ENCODE results near the gene PRICKLE2. TPM values are rescaled to one million over a fixed set of nuclear protein-coding genes. Genes with fewer than 3 reads are reported as not detected.

PRICKLE2 gene
- total and polyA plus RNA-seq, 2 donors (not counting 3 experiments of a cell fraction or from before 2014, with no cell fraction given): 3.0 to 7.1 TPM

- no peaks in the 10 kb centered on the region for H3K9me1 ChIP-seq (replicated peaks; ENCODE audit: control insufficient read depth, extremely low read depth, insufficient read depth, low read length)
- no peak overlapping the region for H3K4me3 ChIP-seq (replicated peaks in 1 of 3; ENCODE audit: insufficient read depth in 1 of 3, low read depth in 1 of 3, low read length in 3 of 3)
- TF ChIP-seq POLR2A (IDR thresholded peaks at IDR 0.05; ENCODE audit: low read depth, low read length): no peak
- TF ChIP-seq EZH2 (IDR thresholded peaks at IDR 0.05; ENCODE audit: borderline replicate concordance, low read depth, low read length, severe bottlenecking): no peak
- H4K20me1 ChIP-seq (replicated peaks; ENCODE audit: control insufficient read depth, extremely low read depth, insufficient read depth, low read length): no peaks in the 10 kb centered on the region
- H3K36me3 ChIP-seq (ENCODE audit: control insufficient read depth in 2 of 2, extremely low read depth in 1 of 2, insufficient read depth in 2 of 2, low read length in 2 of 2): no peaks in the 10 kb centered on the region
- CTCF ChIA-PET: no interaction called here
- H3K4me2 ChIP-seq (ENCODE audit: insufficient read depth, low read length): no peak overlapping the region
- no peaks in the 10 kb centered on the region for H3K27me3 ChIP-seq (ENCODE audit: control insufficient read depth in 2 of 2, insufficient read depth in 2 of 2, low read length in 2 of 2)
- H3K27ac ChIP-seq (ENCODE audit: insufficient read depth, low read depth, low read length): no peak overlapping the region
- H3K79me2 ChIP-seq (ENCODE audit: control insufficient read depth, insufficient read depth, low read length): no peaks in the 10 kb centered on the region
- H3K9ac ChIP-seq (replicated peaks; ENCODE audit: extremely low read depth, insufficient read depth, low read length): no peak overlapping the region
- dilution Hi-C loops (cut with MboI; ENCODE audit: extremely low pct_ligation_motif_present, low sequenced_read_pairs) (no loop called here), intact Hi-C loops (cut with micrococcal nuclease) (no loop called here)
- FAIRE-seq (no peak), DNase-seq (ENCODE audit: low read depth, low spot score) (no peak)
- H3K4me1 ChIP-seq (ENCODE audit: control insufficient read depth, extremely low read depth, insufficient read depth, low read length): no peaks in the 10 kb centered on the region
- H2AFZ ChIP-seq (ENCODE audit: low read depth, low read length): no peak overlapping the region
- POLR2A ChIA-PET: no interaction called here
- H3K9me3 ChIP-seq (replicated peaks; ENCODE audit: control insufficient read depth, insufficient read depth, low read length): no peaks in the 10 kb centered on the region
- no TSS peak for BruUV-seq (replicated peaks)
Observed at GRCh38 chr3:64117483-64117882, 107.8 kb downstream of the PRICKLE2 start.

DNA sequence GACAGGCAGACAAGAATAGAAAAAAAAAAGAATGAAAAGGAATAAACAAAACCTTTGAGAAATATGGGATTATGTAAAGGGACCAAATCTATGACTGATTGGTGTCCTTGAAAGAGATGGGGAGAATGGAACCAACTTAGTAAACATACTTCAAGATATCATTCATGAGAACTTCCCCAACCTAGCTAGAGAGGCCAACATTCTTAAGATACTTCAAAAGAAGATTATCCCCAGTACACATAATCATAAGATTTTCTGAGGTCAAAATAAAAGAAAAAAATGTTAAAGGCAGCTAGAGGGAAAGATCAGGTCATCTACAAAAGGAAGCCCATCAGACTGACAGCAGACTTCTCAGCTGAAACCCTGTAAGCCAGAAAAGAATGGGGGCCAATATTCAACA, 110.6 kb downstream of the PRICKLE2 start:
- Histone ChIP-seq H3K4me2 (ENCODE audit: insufficient read depth, low read length) (no peak overlapping the region), H3K4me3 (replicated peaks in 1 of 3; ENCODE audit: insufficient read depth in 1 of 3, low read depth in 1 of 3, low read length in 3 of 3) (no peak overlapping the region), H3K36me3 (ENCODE audit: control insufficient read depth in 2 of 2, extremely low read depth in 1 of 2, insufficient read depth in 2 of 2, low read length in 2 of 2) (no peaks in the 10 kb centered on the region), H4K20me1 (replicated peaks; ENCODE audit: control insufficient read depth, extremely low read depth, insufficient read depth, low read length) (no peaks in the 10 kb centered on the region), H3K27ac (ENCODE audit: insufficient read depth, low read depth, low read length) (no peak overlapping the region), H3K79me2 (ENCODE audit: control insufficient read depth, insufficient read depth, low read length) (no peaks in the 10 kb centered on the region), H3K9ac (replicated peaks; ENCODE audit: extremely low read depth, insufficient read depth, low read length) (no peak overlapping the region), H3K4me1 (ENCODE audit: control insufficient read depth, extremely low read depth, insufficient read depth, low read length) (no peaks in the 10 kb centered on the region), H3K9me3 (replicated peaks; ENCODE audit: control insufficient read depth, insufficient read depth, low read length) (no peaks in the 10 kb centered on the region), H2AFZ (ENCODE audit: low read depth, low read length) (no peak overlapping the region), H3K9me1 (replicated peaks; ENCODE audit: control insufficient read depth, extremely low read depth, insufficient read depth, low read length) (no peaks in the 10 kb centered on the region), H3K27me3 (ENCODE audit: control insufficient read depth in 2 of 2, insufficient read depth in 2 of 2, low read length in 2 of 2) (no peaks in the 10 kb centered on the region)
- intact Hi-C loops (cut with micrococcal nuclease) (no loop called here), dilution Hi-C loops (cut with MboI; ENCODE audit: extremely low pct_ligation_motif_present, low sequenced_read_pairs) (no loop called here)
- DNase-seq (ENCODE audit: low read depth, low spot score) (no peak), FAIRE-seq (no peak)
- CTCF ChIA-PET: interaction anchor here (0.9 kb wide), 1 partner anchor 10 kb away, joined by 3 read pairs; no protein-coding TSS in a partner anchor
- BruUV-seq (replicated peaks): no TSS peak
- TF ChIP-seq, protein P1, sequence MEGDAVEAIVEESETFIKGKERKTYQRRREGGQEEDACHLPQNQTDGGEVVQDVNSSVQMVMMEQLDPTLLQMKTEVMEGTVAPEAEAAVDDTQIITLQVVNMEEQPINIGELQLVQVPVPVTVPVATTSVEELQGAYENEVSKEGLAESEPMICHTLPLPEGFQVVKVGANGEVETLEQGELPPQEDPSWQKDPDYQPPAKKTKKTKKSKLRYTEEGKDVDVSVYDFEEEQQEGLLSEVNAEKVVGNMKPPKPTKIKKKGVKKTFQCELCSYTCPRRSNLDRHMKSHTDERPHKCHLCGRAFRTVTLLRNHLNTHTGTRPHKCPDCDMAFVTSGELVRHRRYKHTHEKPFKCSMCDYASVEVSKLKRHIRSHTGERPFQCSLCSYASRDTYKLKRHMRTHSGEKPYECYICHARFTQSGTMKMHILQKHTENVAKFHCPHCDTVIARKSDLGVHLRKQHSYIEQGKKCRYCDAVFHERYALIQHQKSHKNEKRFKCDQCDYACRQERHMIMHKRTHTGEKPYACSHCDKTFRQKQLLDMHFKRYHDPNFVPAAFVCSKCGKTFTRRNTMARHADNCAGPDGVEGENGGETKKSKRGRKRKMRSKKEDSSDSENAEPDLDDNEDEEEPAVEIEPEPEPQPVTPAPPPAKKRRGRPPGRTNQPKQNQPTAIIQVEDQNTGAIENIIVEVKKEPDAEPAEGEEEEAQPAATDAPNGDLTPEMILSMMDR (IDR thresholded peaks at IDR 0.05; ENCODE audit: extremely low read depth in 1 of 2, insufficient read depth in 1 of 2, low read depth in 1 of 2, low read length in 2 of 2): no peak
- no peak for TF ChIP-seq POLR2AphosphoS5 (IDR thresholded peaks at IDR 0.05; ENCODE audit: insufficient read depth, low read depth, low read length)
- TF ChIP-seq EZH2 (IDR thresholded peaks at IDR 0.05; ENCODE audit: borderline replicate concordance, low read depth, low read length, severe bottlenecking): no peak
- no peak for TF ChIP-seq JUN (IDR thresholded peaks at IDR 0.05; ENCODE audit: borderline replicate concordance, insufficient read depth, insufficient read length, low read depth)
- TF ChIP-seq, protein P2, sequence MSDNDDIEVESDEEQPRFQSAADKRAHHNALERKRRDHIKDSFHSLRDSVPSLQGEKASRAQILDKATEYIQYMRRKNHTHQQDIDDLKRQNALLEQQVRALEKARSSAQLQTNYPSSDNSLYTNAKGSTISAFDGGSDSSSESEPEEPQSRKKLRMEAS (IDR thresholded peaks at IDR 0.05; ENCODE audit: insufficient read depth, insufficient read length): no peak
- no peak for TF ChIP-seq POLR2A (IDR thresholded peaks at IDR 0.05; ENCODE audit: low read depth, low read length)
- no peak for TF ChIP-seq GATA2 (IDR thresholded peaks at IDR 0.05; ENCODE audit: insufficient read depth, insufficient read length, low read depth, low read length)
- no peak for TF ChIP-seq FOS (IDR thresholded peaks at IDR 0.05; ENCODE audit: borderline replicate concordance, insufficient read depth, low read length)
- TF ChIP-seq MYC (IDR thresholded peaks at IDR 0.05; ENCODE audit: low read depth, low read length): no peak
- POLR2A ChIA-PET: no interaction called here
